ENCODE data around the gene CAPN5. TPM values are rescaled to one million over a fixed set of nuclear protein-coding genes. Genes with fewer than 3 reads are reported as not detected.

CAPN5 gene
- total RNA-seq, 1 experiment from 2014 or later = 27.4 TPM

DNA sequence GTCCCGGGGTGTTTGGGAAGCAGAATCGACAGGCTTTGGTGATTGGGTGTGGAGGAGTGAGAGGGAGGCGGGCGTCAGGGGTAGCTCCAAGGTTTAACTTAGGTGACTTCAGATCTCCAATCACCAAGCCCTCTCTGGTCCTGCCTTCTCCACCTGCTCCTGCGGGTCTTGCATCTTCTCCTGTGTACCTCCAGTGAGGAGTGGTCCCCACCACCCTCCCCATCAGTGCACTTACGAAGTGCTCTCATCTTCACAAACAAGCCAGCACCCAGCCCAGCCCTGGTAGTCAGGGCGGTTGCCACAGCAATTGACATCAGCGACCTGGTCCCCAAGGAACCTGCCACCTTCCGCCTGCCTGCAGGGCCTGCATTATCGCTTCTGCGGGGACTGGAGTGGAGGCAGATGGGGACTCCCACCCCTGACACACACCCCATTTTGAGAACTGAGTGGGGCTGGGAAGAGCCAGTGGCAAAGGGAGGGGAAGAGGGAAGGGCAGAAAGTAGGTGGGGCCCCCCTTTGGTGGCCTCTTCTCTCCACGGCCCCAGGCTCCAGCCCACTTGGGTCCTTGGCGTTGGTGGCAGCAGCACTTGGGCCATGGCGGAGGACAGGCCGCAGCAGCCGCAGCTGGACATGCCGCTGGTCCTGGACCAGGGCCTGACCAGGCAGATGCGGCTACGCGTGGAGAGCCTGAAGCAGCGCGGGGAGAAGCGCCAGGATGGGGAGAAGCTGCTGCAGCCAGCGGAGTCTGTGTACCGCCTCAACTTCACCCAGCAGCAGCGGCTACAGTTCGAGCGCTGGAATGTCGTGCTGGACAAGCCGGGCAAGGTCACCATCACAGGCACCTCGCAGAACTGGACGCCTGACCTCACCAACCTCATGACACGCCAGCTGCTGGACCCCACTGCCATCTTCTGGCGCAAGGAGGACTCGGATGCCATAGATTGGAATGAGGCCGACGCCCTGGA lies 35.8 kb downstream of the CAPN5 start, which contains the start of gene OMP (continued):
- TF ChIP-seq, protein P1, sequence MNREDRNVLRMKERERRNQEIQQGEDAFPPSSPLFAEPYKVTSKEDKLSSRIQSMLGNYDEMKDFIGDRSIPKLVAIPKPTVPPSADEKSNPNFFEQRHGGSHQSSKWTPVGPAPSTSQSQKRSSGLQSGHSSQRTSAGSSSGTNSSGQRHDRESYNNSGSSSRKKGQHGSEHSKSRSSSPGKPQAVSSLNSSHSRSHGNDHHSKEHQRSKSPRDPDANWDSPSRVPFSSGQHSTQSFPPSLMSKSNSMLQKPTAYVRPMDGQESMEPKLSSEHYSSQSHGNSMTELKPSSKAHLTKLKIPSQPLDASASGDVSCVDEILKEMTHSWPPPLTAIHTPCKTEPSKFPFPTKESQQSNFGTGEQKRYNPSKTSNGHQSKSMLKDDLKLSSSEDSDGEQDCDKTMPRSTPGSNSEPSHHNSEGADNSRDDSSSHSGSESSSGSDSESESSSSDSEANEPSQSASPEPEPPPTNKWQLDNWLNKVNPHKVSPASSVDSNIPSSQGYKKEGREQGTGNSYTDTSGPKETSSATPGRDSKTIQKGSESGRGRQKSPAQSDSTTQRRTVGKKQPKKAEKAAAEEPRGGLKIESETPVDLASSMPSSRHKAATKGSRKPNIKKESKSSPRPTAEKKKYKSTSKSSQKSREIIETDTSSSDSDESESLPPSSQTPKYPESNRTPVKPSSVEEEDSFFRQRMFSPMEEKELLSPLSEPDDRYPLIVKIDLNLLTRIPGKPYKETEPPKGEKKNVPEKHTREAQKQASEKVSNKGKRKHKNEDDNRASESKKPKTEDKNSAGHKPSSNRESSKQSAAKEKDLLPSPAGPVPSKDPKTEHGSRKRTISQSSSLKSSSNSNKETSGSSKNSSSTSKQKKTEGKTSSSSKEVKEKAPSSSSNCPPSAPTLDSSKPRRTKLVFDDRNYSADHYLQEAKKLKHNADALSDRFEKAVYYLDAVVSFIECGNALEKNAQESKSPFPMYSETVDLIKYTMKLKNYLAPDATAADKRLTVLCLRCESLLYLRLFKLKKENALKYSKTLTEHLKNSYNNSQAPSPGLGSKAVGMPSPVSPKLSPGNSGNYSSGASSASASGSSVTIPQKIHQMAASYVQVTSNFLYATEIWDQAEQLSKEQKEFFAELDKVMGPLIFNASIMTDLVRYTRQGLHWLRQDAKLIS (CRISPR knock-in tag; IDR thresholded peaks at IDR 0.05; ENCODE audit: borderline replicate concordance) = no peak
- no peak for TF ChIP-seq JAZF1 (CRISPR knock-in tag; IDR thresholded peaks at IDR 0.05)

DNA sequence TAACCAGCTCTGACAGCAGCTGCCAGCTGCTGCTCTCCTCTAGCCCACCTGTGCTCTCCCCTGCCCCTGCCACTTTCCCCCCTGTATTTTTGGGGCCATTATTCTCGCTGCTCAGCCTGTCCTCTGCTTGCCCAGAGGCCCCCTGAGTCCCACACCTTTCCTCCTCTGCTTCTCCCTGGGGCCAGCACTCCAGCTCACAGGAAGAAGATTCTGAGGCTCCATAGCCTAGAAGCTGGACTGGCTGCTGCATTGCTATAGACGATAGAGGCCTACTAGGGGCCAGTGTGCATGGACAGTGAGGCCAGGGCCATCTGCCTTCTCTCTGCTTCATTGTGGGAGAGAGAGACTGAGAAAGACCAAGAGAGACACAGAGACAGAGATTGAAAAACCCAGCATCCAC lies 36.5 kb downstream of the CAPN5 start:
- no peaks in the 10 kb centered on the region for H3K27me3 Mint-ChIP-seq (ENCODE audit: low read depth)
- peaks cover 9% of the 10 kb centered on the region for H3K9me3 Mint-ChIP-seq
- H3K36me3 Mint-ChIP-seq = peaks cover 8% of the 10 kb centered on the region
- H3K4me1 Mint-ChIP-seq = no peaks in the 10 kb centered on the region
- CTCF ChIA-PET = interaction anchor here (1.7 to 6.0 kb wide), 2 partner anchors 12 to 184 kb away, joined by 6 to 48 read pairs; no protein-coding TSS in a partner anchor
- DNase-seq (ENCODE audit: low spot score) (no peak), ATAC-seq (no peak)
- no peak overlapping the region for H3K4me3 Mint-ChIP-seq
- no peak overlapping the region for H3K27ac Mint-ChIP-seq
- POLR2A ChIA-PET = no interaction called here
- TF ChIP-seq HMGA2 (CRISPR knock-in tag; IDR thresholded peaks at IDR 0.05) = no peak
- TF ChIP-seq ZNF317 (CRISPR knock-in tag; IDR thresholded peaks at IDR 0.05; ENCODE audit: borderline replicate concordance, low read depth) = no peak
- TF ChIP-seq FOXP1 (CRISPR knock-in tag; IDR thresholded peaks at IDR 0.05; ENCODE audit: borderline replicate concordance) = no peak
- TF ChIP-seq, protein P2, sequence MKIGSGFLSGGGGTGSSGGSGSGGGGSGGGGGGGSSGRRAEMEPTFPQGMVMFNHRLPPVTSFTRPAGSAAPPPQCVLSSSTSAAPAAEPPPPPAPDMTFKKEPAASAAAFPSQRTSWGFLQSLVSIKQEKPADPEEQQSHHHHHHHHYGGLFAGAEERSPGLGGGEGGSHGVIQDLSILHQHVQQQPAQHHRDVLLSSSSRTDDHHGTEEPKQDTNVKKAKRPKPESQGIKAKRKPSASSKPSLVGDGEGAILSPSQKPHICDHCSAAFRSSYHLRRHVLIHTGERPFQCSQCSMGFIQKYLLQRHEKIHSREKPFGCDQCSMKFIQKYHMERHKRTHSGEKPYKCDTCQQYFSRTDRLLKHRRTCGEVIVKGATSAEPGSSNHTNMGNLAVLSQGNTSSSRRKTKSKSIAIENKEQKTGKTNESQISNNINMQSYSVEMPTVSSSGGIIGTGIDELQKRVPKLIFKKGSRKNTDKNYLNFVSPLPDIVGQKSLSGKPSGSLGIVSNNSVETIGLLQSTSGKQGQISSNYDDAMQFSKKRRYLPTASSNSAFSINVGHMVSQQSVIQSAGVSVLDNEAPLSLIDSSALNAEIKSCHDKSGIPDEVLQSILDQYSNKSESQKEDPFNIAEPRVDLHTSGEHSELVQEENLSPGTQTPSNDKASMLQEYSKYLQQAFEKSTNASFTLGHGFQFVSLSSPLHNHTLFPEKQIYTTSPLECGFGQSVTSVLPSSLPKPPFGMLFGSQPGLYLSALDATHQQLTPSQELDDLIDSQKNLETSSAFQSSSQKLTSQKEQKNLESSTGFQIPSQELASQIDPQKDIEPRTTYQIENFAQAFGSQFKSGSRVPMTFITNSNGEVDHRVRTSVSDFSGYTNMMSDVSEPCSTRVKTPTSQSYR (CRISPR knock-in tag; IDR thresholded peaks at IDR 0.05) = no peak
- TF ChIP-seq, protein P3, sequence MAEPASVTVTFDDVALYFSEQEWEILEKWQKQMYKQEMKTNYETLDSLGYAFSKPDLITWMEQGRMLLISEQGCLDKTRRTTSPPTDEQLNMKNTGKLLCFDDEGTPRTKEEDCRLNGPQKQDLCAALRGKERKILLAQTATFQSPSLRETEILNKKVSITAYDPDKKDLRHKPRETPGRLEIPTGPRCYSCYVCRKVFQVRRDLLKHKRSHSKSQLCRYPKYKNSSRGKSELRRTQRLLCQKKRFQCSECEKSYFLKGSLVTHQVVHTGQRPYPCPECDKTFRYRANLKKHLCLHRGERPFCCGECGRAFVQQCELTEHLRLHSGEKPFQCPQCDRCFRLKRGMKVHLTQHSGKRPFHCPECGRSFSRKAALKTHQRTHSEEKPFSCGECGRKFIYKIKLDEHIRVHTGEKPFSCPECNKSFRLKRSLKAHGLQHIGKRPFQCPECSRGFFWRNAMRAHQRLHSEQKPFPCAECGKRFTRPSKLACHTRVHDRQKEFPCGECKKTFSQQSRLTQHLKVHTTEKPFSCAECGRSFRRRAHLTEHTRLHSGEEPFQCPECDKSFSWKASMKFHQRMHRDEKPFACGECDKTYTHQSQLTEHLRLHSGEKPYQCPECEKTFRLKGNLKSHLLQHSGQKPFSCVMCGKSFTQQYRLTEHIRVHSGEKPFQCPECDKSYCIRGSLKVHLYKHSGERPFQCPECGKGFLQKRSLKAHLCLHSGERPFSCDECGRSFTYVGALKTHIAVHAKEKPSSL (CRISPR knock-in tag; conservative IDR thresholded peaks at IDR 0.05) = no peak
- TF ChIP-seq TP53 (CRISPR knock-in tag; IDR thresholded peaks at IDR 0.05) = no peak
- TF ChIP-seq, protein P4, sequence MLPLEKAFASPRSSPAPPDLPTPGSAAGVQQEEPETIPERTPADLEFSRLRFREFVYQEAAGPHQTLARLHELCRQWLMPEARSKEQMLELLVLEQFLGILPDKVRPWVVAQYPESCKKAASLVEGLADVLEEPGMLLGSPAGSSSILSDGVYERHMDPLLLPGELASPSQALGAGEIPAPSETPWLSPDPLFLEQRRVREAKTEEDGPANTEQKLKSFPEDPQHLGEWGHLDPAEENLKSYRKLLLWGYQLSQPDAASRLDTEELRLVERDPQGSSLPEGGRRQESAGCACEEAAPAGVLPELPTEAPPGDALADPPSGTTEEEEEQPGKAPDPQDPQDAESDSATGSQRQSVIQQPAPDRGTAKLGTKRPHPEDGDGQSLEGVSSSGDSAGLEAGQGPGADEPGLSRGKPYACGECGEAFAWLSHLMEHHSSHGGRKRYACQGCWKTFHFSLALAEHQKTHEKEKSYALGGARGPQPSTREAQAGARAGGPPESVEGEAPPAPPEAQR (CRISPR knock-in tag; IDR thresholded peaks at IDR 0.05) = no peak
- TF ChIP-seq, protein P5, sequence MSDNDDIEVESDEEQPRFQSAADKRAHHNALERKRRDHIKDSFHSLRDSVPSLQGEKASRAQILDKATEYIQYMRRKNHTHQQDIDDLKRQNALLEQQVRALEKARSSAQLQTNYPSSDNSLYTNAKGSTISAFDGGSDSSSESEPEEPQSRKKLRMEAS (CRISPR knock-in tag; IDR thresholded peaks at IDR 0.05) = no peak
- TF ChIP-seq ETV6 (CRISPR knock-in tag; IDR thresholded peaks at IDR 0.05) = no peak
- TF ChIP-seq, protein P6, sequence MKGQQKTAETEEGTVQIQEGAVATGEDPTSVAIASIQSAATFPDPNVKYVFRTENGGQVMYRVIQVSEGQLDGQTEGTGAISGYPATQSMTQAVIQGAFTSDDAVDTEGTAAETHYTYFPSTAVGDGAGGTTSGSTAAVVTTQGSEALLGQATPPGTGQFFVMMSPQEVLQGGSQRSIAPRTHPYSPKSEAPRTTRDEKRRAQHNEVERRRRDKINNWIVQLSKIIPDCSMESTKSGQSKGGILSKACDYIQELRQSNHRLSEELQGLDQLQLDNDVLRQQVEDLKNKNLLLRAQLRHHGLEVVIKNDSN (CRISPR knock-in tag; IDR thresholded peaks at IDR 0.05) = no peak
- TF ChIP-seq, protein P7, sequence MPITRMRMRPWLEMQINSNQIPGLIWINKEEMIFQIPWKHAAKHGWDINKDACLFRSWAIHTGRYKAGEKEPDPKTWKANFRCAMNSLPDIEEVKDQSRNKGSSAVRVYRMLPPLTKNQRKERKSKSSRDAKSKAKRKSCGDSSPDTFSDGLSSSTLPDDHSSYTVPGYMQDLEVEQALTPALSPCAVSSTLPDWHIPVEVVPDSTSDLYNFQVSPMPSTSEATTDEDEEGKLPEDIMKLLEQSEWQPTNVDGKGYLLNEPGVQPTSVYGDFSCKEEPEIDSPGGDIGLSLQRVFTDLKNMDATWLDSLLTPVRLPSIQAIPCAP (CRISPR knock-in tag; IDR thresholded peaks at IDR 0.05) = no peak
- TF ChIP-seq NFYB (CRISPR knock-in tag; conservative IDR thresholded peaks at IDR 0.05; ENCODE audit: low read depth) = no peak
- no peak for TF ChIP-seq ZNF671 (CRISPR knock-in tag; IDR thresholded peaks at IDR 0.05)
- TF ChIP-seq RELA (CRISPR knock-in tag; IDR thresholded peaks at IDR 0.05; ENCODE audit: borderline replicate concordance) = no peak
- TF ChIP-seq ZNF121 (CRISPR knock-in tag; IDR thresholded peaks at IDR 0.05) = no peak
- TF ChIP-seq RORB (CRISPR knock-in tag; IDR thresholded peaks at IDR 0.05) = no peak
- TF ChIP-seq, protein P8, sequence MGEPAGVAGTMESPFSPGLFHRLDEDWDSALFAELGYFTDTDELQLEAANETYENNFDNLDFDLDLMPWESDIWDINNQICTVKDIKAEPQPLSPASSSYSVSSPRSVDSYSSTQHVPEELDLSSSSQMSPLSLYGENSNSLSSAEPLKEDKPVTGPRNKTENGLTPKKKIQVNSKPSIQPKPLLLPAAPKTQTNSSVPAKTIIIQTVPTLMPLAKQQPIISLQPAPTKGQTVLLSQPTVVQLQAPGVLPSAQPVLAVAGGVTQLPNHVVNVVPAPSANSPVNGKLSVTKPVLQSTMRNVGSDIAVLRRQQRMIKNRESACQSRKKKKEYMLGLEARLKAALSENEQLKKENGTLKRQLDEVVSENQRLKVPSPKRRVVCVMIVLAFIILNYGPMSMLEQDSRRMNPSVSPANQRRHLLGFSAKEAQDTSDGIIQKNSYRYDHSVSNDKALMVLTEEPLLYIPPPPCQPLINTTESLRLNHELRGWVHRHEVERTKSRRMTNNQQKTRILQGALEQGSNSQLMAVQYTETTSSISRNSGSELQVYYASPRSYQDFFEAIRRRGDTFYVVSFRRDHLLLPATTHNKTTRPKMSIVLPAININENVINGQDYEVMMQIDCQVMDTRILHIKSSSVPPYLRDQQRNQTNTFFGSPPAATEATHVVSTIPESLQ (CRISPR knock-in tag; IDR thresholded peaks at IDR 0.05) = no peak
